Peyer's patch (tissue), 4 donors: Measurements from ENCODE around the gene IRAK2.

Experiments
- POLR2A ChIP-seq, 2 donors: fragments of 450-650 bp; IDR thresholded peaks; one replicate each; pipeline ENCODE4 v1.5.1; 2017; ENCODE audit warnings: antibody characterized with exemption in 2 of 2, mild to moderate bottlenecking in 2 of 2, moderate library complexity in 2 of 2
- TF ChIP-seq, protein P1 (sequence below), 6 experiments: fragments of 450-650 bp in 4 of 6; fragments of 200-600 bp in 2 of 6; sonication (generic) in 1 of 6; IDR thresholded peaks; one replicate each; pipeline ENCODE4 v1.5.1; 2017 to 2019; ENCODE audit warnings: antibody characterized with exemption in 6 of 6, mild to moderate bottlenecking in 3 of 6, moderate library complexity in 1 of 6

DNA sequence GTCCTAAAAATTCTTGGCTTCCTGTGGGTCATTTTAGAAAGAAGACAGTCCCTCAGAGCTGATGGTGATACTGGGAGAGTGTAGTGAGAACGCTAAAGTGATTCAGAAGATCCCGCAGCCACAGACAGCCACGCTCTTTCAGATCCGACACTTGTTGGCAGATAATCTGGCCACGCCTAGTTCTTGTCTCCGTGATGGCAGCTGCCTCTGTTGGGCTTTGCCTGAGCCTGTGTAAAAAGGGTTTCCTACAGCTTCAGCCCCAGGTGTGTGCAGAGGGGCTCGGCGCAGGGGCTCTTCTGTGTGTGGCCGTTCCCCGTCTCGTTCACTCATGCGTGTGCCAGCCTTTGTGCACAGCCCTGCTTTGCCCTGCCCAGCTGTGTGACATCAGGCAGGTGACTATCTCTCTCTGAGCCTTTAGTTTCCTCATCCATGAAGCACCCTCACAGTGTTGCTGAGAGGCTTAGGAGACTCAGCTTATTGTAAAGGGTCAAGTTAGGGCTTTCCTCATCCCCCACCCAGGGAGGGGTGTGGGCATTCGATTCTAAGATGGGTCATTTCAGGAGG lies 6.3 kb downstream of the IRAK2 start:
- TF ChIP-seq, protein P1, sequence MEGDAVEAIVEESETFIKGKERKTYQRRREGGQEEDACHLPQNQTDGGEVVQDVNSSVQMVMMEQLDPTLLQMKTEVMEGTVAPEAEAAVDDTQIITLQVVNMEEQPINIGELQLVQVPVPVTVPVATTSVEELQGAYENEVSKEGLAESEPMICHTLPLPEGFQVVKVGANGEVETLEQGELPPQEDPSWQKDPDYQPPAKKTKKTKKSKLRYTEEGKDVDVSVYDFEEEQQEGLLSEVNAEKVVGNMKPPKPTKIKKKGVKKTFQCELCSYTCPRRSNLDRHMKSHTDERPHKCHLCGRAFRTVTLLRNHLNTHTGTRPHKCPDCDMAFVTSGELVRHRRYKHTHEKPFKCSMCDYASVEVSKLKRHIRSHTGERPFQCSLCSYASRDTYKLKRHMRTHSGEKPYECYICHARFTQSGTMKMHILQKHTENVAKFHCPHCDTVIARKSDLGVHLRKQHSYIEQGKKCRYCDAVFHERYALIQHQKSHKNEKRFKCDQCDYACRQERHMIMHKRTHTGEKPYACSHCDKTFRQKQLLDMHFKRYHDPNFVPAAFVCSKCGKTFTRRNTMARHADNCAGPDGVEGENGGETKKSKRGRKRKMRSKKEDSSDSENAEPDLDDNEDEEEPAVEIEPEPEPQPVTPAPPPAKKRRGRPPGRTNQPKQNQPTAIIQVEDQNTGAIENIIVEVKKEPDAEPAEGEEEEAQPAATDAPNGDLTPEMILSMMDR (IDR thresholded peaks at IDR 0.05) = no peak
- no peak for TF ChIP-seq POLR2A (IDR thresholded peaks at IDR 0.05)
